Keratinocyte (primary cell): ENCODE results near the gene BTBD10. TPM values are rescaled to one million over a fixed set of nuclear protein-coding genes. Genes with fewer than 3 reads are reported as not detected.

ENCODE experiments used
- DNase-seq: peaks from one replicate; pipeline ENCODE4 v3.0.0-alpha.2; 2011; ENCODE audit warnings: low read depth, missing footprints, low spot score
- FAIRE-seq: peaks from 2 replicates; lab custom pipeline; 2011; peaks lifted over from hg19 to GRCh38; lab: Jason Lieb, UNC
- H2AFZ ChIP-seq: 2 replicates; pipeline ENCODE4 v1.6.0; 2012; ENCODE audit warnings: low read length, control low read depth, inconsistent platforms; ENCODE audit not compliant: control insufficient read depth
- H3K27ac ChIP-seq: 2 replicates; pipeline ENCODE4 v1.5.1; 2011; ENCODE audit warnings: low read length; ENCODE audit not compliant: control insufficient read depth, insufficient read depth
- H3K27me3 ChIP-seq: 3 replicates; pipeline ENCODE4 v1.6.0; 2011; ENCODE audit warnings: low read length; ENCODE audit not compliant: control insufficient read depth, insufficient read depth; ENCODE audit errors: extremely low read depth
- H3K36me3 ChIP-seq, 2 experiments: 2 replicates in 1 of 2; 3 replicates in 1 of 2; pipeline ENCODE4 v1.5.1; 2011; ENCODE audit warnings: low read length in 2 of 2, mild to moderate bottlenecking in 1 of 2; ENCODE audit not compliant: control insufficient read depth in 2 of 2, insufficient read depth in 2 of 2; ENCODE audit errors: extremely low read depth in 1 of 2
- H3K4me1 ChIP-seq: 3 replicates; pipeline ENCODE4 v1.5.1; 2011; ENCODE audit warnings: low read length; ENCODE audit not compliant: control insufficient read depth, insufficient read depth; ENCODE audit errors: extremely low read depth
- H3K4me2 ChIP-seq: 3 replicates; pipeline ENCODE4 v1.6.0; 2011; ENCODE audit warnings: low read depth, low read length; ENCODE audit not compliant: control insufficient read depth, insufficient read depth; ENCODE audit errors: extremely low read depth
- H3K4me3 ChIP-seq, 3 experiments: fragments of 200-600 bp in 1 of 3; sonication (generic) in 1 of 3; 2 replicates in 2 of 3; 3 replicates in 1 of 3; pipeline ENCODE4 v1.5.1; 2011 to 2016; ENCODE audit warnings: low read length in 3 of 3, mild to moderate bottlenecking in 3 of 3, control low read depth in 2 of 3, inconsistent platforms in 1 of 3, low read depth in 1 of 3, mixed read lengths in 1 of 3, mixed run types in 1 of 3, moderate library complexity in 1 of 3; ENCODE audit not compliant: control insufficient read depth in 2 of 3, insufficient read depth in 2 of 3; ENCODE audit errors: extremely low read depth in 1 of 3
- H3K79me2 ChIP-seq: 2 replicates; pipeline ENCODE4 v1.6.0; 2012; ENCODE audit warnings: low read length; ENCODE audit not compliant: control insufficient read depth, insufficient read depth
- H3K9ac ChIP-seq: 3 replicates; pipeline ENCODE4 v1.6.0; 2011; ENCODE audit warnings: low read length; ENCODE audit not compliant: control insufficient read depth, insufficient read depth; ENCODE audit errors: extremely low read depth
- H3K9me1 ChIP-seq: 3 replicates; pipeline ENCODE4 v1.6.0; 2011; ENCODE audit warnings: low read length; ENCODE audit not compliant: control insufficient read depth, insufficient read depth; ENCODE audit errors: extremely low read depth
- H3K9me3 ChIP-seq: 2 replicates; pipeline ENCODE4 v1.5.1; 2012; ENCODE audit warnings: low read depth, low read length; ENCODE audit not compliant: control insufficient read depth
- H4K20me1 ChIP-seq: 3 replicates; pipeline ENCODE4 v1.6.0; 2011; ENCODE audit warnings: low read length; ENCODE audit not compliant: control insufficient read depth, insufficient read depth; ENCODE audit errors: extremely low read depth
- EZH2 ChIP-seq: IDR thresholded peaks from one replicate; pipeline ENCODE4 v1.6.1; 2012; ENCODE audit warnings: inconsistent platforms, mild to moderate bottlenecking, low read length, moderate library complexity
- dilution Hi-C: fragments of 300-500 bp; cut with MboI; formaldehyde crosslinking; loops from one replicate; pipeline ENCODE4 v1.7.0; 2020; ENCODE audit warnings: low sequenced_read_pairs; ENCODE audit not compliant: extremely low pct_ligation_motif_present
- polyA plus RNA-seq, 5 experiments: library from polyadenylated mRNA; depleted of rRNA in 3 of 5; stranded (reverse) in 3 of 5; stranded (forward) in 1 of 5; unstranded in 1 of 5; fragments of >200 nt; gene quantifications; 1 replicate in 1 of 5; 2 replicates in 3 of 5; 3 replicates in 1 of 5; pipeline versions ENCODE4 v1.2.1 to v1.2.3, GENCODE V29; 2011 to 2012; ENCODE audit warnings: missing spikeins in 2 of 5, low read depth in 1 of 5, low replicate concordance in 1 of 5
- TF ChIP-seq, protein P1 (sequence below), 3 experiments: IDR thresholded peaks in 1 of 3; conservative IDR thresholded peaks in 1 of 3; optimal IDR thresholded peaks in 1 of 3; 2 replicates in 2 of 3; 3 replicates in 1 of 3; pipeline versions ENCODE3 to v1.5.1; 2011; ENCODE audit warnings: low read length in 3 of 3, mild to moderate bottlenecking in 3 of 3, moderate library complexity in 2 of 3, control low read depth in 1 of 3, inconsistent platforms in 1 of 3; ENCODE audit not compliant: insufficient read depth in 2 of 3; ENCODE audit errors: extremely low read depth in 1 of 3

The BTBD10 gene
- polyA plus RNA-seq, 1 donor (not counting 4 experiments of a cell fraction or from before 2014, with no cell fraction given) = 76.0 TPM

DNA sequence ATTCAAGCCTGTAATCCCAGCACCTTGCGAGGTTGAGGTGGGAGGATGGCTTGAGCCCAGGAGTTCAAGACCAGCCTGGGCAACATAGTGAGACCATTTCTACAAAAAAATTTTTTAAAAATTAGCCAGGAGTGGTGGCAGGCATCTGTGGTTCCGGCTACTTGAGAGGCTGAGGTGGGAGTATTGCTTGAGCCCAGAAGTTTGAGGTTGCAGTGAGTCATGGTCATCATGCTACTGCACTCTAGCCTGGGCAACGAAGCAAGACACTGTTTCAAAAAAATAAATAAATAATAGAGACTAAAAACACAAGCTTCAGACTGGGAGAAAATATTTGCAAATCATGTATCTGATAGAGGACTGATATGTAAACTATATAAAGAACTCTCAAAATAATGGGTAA lies 33.2 kb downstream of the BTBD10 start:
- Histone ChIP-seq H3K9me1 (no peaks in the 10 kb centered on the region), H4K20me1 (peaks cover 5% of the 10 kb centered on the region), H3K79me2 (peaks cover 83% of the 10 kb centered on the region), H3K27ac (no peak overlapping the region), H3K4me1 (no peaks in the 10 kb centered on the region), H3K4me3 (no peak overlapping the region), H3K36me3 (no peaks in the 10 kb centered on the region), H3K4me2 (no peak overlapping the region), H2AFZ (no peak overlapping the region), H3K9me3 (no peaks in the 10 kb centered on the region), H3K9ac (no peak overlapping the region), H3K27me3 (no peaks in the 10 kb centered on the region)
- TF ChIP-seq, protein P1, sequence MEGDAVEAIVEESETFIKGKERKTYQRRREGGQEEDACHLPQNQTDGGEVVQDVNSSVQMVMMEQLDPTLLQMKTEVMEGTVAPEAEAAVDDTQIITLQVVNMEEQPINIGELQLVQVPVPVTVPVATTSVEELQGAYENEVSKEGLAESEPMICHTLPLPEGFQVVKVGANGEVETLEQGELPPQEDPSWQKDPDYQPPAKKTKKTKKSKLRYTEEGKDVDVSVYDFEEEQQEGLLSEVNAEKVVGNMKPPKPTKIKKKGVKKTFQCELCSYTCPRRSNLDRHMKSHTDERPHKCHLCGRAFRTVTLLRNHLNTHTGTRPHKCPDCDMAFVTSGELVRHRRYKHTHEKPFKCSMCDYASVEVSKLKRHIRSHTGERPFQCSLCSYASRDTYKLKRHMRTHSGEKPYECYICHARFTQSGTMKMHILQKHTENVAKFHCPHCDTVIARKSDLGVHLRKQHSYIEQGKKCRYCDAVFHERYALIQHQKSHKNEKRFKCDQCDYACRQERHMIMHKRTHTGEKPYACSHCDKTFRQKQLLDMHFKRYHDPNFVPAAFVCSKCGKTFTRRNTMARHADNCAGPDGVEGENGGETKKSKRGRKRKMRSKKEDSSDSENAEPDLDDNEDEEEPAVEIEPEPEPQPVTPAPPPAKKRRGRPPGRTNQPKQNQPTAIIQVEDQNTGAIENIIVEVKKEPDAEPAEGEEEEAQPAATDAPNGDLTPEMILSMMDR (optimal IDR thresholded peaks at IDR 0.05 in 1 of 3, IDR thresholded peaks at IDR 0.05 in 1 of 3, conservative IDR thresholded peaks at IDR 0.05 in 1 of 3; ENCODE audit: extremely low read depth in 1 of 3, insufficient read depth in 2 of 3, low read length in 3 of 3) = no peak
- TF ChIP-seq EZH2 = no peak
- FAIRE-seq (no peak), DNase-seq (no peak)
- dilution Hi-C loops = no loop called here

- DNase-seq (no peak), FAIRE-seq (no peak)
- Histone ChIP-seq H3K27ac (no peak overlapping the region), H3K79me2 (peaks cover 83% of the 10 kb centered on the region), H2AFZ (no peak overlapping the region), H3K4me2 (no peak overlapping the region), H3K36me3 (no peaks in the 10 kb centered on the region), H4K20me1 (peaks cover 4% of the 10 kb centered on the region), H3K9me3 (no peaks in the 10 kb centered on the region), H3K27me3 (no peaks in the 10 kb centered on the region), H3K4me3 (no peak overlapping the region), H3K9ac (no peak overlapping the region), H3K4me1 (no peaks in the 10 kb centered on the region), H3K9me1 (no peaks in the 10 kb centered on the region)
- TF ChIP-seq, protein P1 (optimal IDR thresholded peaks at IDR 0.05 in 1 of 3, IDR thresholded peaks at IDR 0.05 in 1 of 3, conservative IDR thresholded peaks at IDR 0.05 in 1 of 3; ENCODE audit: extremely low read depth in 1 of 3, insufficient read depth in 2 of 3, low read length in 3 of 3) = no peak
- dilution Hi-C loops = no loop called here
These were observed 33.7 kb downstream of the BTBD10 start for GRCh38 chr11:13429288-13429687.
